Hair follicular keratinocyte (primary cell): ENCODE results near the gene MLLT10. TPM values are rescaled to one million over a fixed set of nuclear protein-coding genes. Genes with fewer than 3 reads are reported as not detected.

Source experiments
- total RNA-seq: library from RNA; depleted of rRNA; stranded (reverse); fragments of >200 nt; gene quantifications from 2 replicates; pipeline ENCODE4 v1.2.3, GENCODE V29; 2015

Gene MLLT10
- 16.4 and 24.8 TPM in 2 replicates for total RNA-seq

GRCh38 chr10:21533467-21534279 is at the start of gene MLLT10:
TSS of gene MLLT10 (plus strand) at chr10:21534232. CDS start at chr10:21534645, 413 bp downstream.

DNA sequence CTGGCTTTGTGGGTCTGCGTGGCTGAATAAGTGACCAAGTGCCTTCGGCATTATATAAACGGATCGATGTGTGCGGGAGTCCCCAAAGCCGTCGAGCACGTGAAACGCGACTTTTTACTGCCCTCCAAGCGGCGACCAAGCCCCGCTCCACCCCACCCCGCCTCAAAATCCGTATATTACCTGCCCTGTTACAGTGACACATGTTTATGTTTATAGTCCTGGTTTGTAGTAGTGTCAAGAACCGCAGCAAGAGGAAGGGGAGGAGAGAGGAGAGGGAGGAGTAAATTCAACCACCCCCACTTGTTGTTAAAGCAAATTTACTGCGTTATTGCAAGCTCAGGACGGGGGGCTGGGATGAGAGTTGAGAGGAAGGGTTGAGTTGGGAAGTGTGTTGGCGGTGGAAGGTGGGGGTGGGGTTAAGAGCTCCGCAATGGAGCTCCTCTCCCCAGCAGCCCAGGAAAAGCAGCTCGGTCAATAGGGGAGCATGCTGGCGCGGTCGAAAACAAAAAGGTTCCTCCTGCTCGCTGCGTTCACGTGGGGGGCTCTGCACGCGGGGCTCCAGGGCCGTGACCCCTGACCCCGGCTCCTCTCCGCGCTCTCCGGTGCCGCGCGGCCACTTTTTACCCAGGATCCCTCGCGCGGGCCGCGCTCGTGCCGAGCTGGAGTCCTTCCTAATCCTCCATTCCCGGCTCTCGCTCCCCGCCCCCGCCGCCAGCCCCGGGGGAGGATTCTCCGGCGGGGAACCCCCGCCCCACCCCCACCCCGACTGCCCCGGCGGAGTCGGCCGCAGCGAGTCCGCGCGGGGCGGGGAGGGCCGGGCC is 8.5 kb upstream of the MLLT10 start, which contains the start of gene SKIDA1:
TSS of gene SKIDA1 (minus strand) at position 316 of the 821 bp plus-strand sequence. CDS start 7,860 bp downstream, outside the sequence.

Other genes starting within 250 kb of the MLLT10 start
- 0.04 TPM in 1 of 2 replicates, not detected in the other for gene SKIDA1, start 8.6 kb upstream of the MLLT10 start, total RNA-seq